H9 (cell line): ENCODE measurements around the gene C1orf115. TPM values are rescaled to one million over a fixed set of nuclear protein-coding genes. Genes with fewer than 3 reads are reported as not detected.

Source experiments
- DNase-seq: peaks from one replicate; pipeline ENCODE4 v3.0.0-alpha.2; 2017
- H2AFZ ChIP-seq: one replicate; pipeline ENCODE4 v1.6.1; 2013; ENCODE audit warnings: mild to moderate bottlenecking, low read length, control low read depth, moderate library complexity
- H2AK5ac ChIP-seq: 2 replicates; pipeline ENCODE4 v1.6.1; 2013; ENCODE audit warnings: low read length, control low read depth, mixed read lengths; ENCODE audit not compliant: insufficient read length
- H2BK120ac ChIP-seq: one replicate; pipeline ENCODE4 v1.6.1; 2013; ENCODE audit warnings: low read depth, mild to moderate bottlenecking, low read length, control low read depth, inconsistent platforms; ENCODE audit not compliant: poor library complexity, severe bottlenecking
- H2BK12ac ChIP-seq: 2 replicates; pipeline ENCODE4 v1.6.1; 2013; ENCODE audit warnings: low read length, control low read depth, mixed read lengths, low read depth; ENCODE audit not compliant: insufficient read length
- H2BK15ac ChIP-seq: 2 replicates; pipeline ENCODE4 v1.6.1; 2013; ENCODE audit warnings: low read depth, low read length, control low read depth
- H2BK20ac ChIP-seq: one replicate; pipeline ENCODE4 v1.6.1; 2013; ENCODE audit warnings: low read depth, mild to moderate bottlenecking, low read length, control low read depth, inconsistent platforms; ENCODE audit not compliant: poor library complexity, severe bottlenecking
- H2BK5ac ChIP-seq: 2 replicates; pipeline ENCODE4 v1.6.1; 2013; ENCODE audit warnings: low read length, control low read depth, mixed read lengths; ENCODE audit not compliant: insufficient read length
- H3K14ac ChIP-seq: 2 replicates; pipeline ENCODE4 v1.6.1; 2013; ENCODE audit warnings: low read length, control low read depth; ENCODE audit not compliant: insufficient read depth
- H3K18ac ChIP-seq: 2 replicates; pipeline ENCODE4 v1.6.1; 2013; ENCODE audit warnings: low read depth, mild to moderate bottlenecking, mixed read lengths, low read length, control low read depth; ENCODE audit not compliant: insufficient read length
- H3K23ac ChIP-seq: 2 replicates; pipeline ENCODE4 v1.6.1; 2013; ENCODE audit warnings: low read length, control low read depth, mixed read lengths, low read depth; ENCODE audit not compliant: insufficient read length
- H3K23me2 ChIP-seq: 2 replicates; pipeline ENCODE4 v1.6.1; 2013; ENCODE audit warnings: low read depth, mild to moderate bottlenecking, mixed read lengths, low read length, control low read depth; ENCODE audit not compliant: insufficient read length, poor library complexity, severe bottlenecking
- H3K27ac ChIP-seq: 2 replicates; pipeline ENCODE4 v1.5.1; 2013; ENCODE audit warnings: low read length, control low read depth, mixed read lengths, low read depth; ENCODE audit not compliant: insufficient read length
- H3K27me3 ChIP-seq: 2 replicates; pipeline ENCODE4 v1.6.1; 2013; ENCODE audit warnings: low read length, control low read depth, inconsistent platforms; ENCODE audit not compliant: insufficient read depth
- H3K4ac ChIP-seq: 2 replicates; pipeline ENCODE4 v1.6.1; 2013; ENCODE audit warnings: low read depth, mild to moderate bottlenecking, control low read depth, inconsistent platforms, low read length, moderate library complexity
- H3K4me1 ChIP-seq: 2 replicates; pipeline ENCODE4 v1.6.1; 2013; ENCODE audit warnings: low read length, control low read depth, inconsistent platforms; ENCODE audit not compliant: insufficient read depth
- H3K4me2 ChIP-seq: 2 replicates; pipeline ENCODE4 v1.6.1; 2013; ENCODE audit warnings: low read length, control low read depth, mixed read lengths; ENCODE audit not compliant: insufficient read length, insufficient read depth
- H3K56ac ChIP-seq: 2 replicates; pipeline ENCODE4 v1.6.1; 2013; ENCODE audit warnings: low read depth, mild to moderate bottlenecking, mixed read lengths, low read length, control low read depth; ENCODE audit not compliant: insufficient read length
- H3K79me1 ChIP-seq: 2 replicates; pipeline ENCODE4 v1.6.1; 2013; ENCODE audit warnings: low read depth, mild to moderate bottlenecking, moderate library complexity, low read length, control low read depth, inconsistent platforms; ENCODE audit not compliant: insufficient read depth, poor library complexity, severe bottlenecking
- H3K79me2 ChIP-seq: 2 replicates; pipeline ENCODE4 v1.6.1; 2013; ENCODE audit warnings: low read length, control low read depth, inconsistent platforms; ENCODE audit not compliant: insufficient read depth
- H3K9ac ChIP-seq: 2 replicates; pipeline ENCODE4 v1.6.1; 2013; ENCODE audit warnings: low read length, control low read depth, mixed read lengths; ENCODE audit not compliant: insufficient read length; ENCODE audit errors: extremely low read depth
- H3K9me3 ChIP-seq: one replicate; pipeline ENCODE4 v1.6.1; 2013; ENCODE audit warnings: low read depth, low read length, inconsistent platforms; ENCODE audit not compliant: control insufficient read depth
- H3T11ph ChIP-seq: one replicate; pipeline ENCODE4 v1.6.1; 2013; ENCODE audit warnings: mild to moderate bottlenecking, low read length, control low read depth, inconsistent platforms
- H4K20me1 ChIP-seq: one replicate; pipeline ENCODE4 v1.6.1; 2013; ENCODE audit not compliant: control insufficient read depth, insufficient read length, insufficient read depth
- H4K5ac ChIP-seq: 2 replicates; pipeline ENCODE4 v1.6.1; 2013; ENCODE audit warnings: low read depth, mild to moderate bottlenecking, mixed read lengths, low read length, control low read depth; ENCODE audit not compliant: insufficient read length
- H4K8ac ChIP-seq: replicated peaks from 2 replicates; pipeline ENCODE4 v1.6.1; 2013; ENCODE audit warnings: low read length, control low read depth, mixed read lengths, low read depth; ENCODE audit not compliant: insufficient read length
- H4K91ac ChIP-seq: 2 replicates; pipeline ENCODE4 v1.6.1; 2013; ENCODE audit warnings: low read depth, mild to moderate bottlenecking, moderate library complexity, mixed read lengths, low read length, control low read depth; ENCODE audit not compliant: insufficient read length
- H3K27ac Mint-ChIP-seq, 3 experiments: 2 replicates in 2 of 3; 3 replicates in 1 of 3; pipeline ENCODE4 v1.8.0; 2020 to 2021; ENCODE audit warnings: mixed read lengths in 3 of 3, mild to moderate bottlenecking in 1 of 3, moderate library complexity in 1 of 3
- H3K27me3 Mint-ChIP-seq: 2 replicates; pipeline ENCODE4 v1.8.0; 2021; ENCODE audit warnings: low read depth, mild to moderate bottlenecking, moderate library complexity, mixed read lengths
- H3K36me3 Mint-ChIP-seq, 3 experiments: 2 replicates in 2 of 3; 3 replicates in 1 of 3; pipeline ENCODE4 v1.8.0; 2020 to 2021; ENCODE audit warnings: low read depth in 3 of 3, mixed read lengths in 3 of 3; ENCODE audit not compliant: insufficient read depth in 1 of 3
- H3K4me1 Mint-ChIP-seq, 2 experiments: 2 replicates each; pipeline ENCODE4 v1.8.0; 2020; ENCODE audit warnings: mixed read lengths in 2 of 2
- H3K4me3 Mint-ChIP-seq, 2 experiments: 2 replicates in 1 of 2; 3 replicates in 1 of 2; pipeline ENCODE4 v1.8.0; 2020 to 2021; ENCODE audit warnings: mild to moderate bottlenecking in 2 of 2, mixed read lengths in 2 of 2, moderate library complexity in 1 of 2
- H3K9me3 Mint-ChIP-seq, 2 experiments: 2 replicates in 1 of 2; 3 replicates in 1 of 2; pipeline ENCODE4 v1.8.0; 2020; ENCODE audit warnings: mild to moderate bottlenecking in 2 of 2, mixed read lengths in 2 of 2, moderate library complexity in 1 of 2
- CTCF ChIP-seq: fragments of 200-600 bp; sonication (generic); conservative IDR thresholded peaks from 3 replicates; pipeline ENCODE4 v1.8.0; 2021; ENCODE audit warnings: antibody characterized with exemption, mild to moderate bottlenecking
- whole genome bisulfite sequencing: extraction: QIAGEN DNeasy Blood & Tissue Kit; methylation state at CpG from one replicate; pipeline ENCODE4 v1.1.7; 2013; ENCODE audit warnings: missing lambda C conversion rate, low lambda C conversion rate, mixed read lengths; ENCODE audit not compliant: insufficient read length; ENCODE audit errors: extremely low coverage; 5-methylcytosine and 5-hydroxymethylcytosine counted together
- total RNA-seq: library from RNA; stranded (reverse); gene quantifications from 2 replicates; pipeline ENCODE4 v1.2.1, GENCODE V29; 2021

The C1orf115 gene
- total RNA-seq, 1 experiment from 2014 or later = 6.0 TPM

GRCh38 chr1:220694866-220695382 lies 4.8 kb downstream of the C1orf115 start:
- Histone ChIP-seq H3K4me2 (no peak overlapping the region), H3K79me2 (no peaks in the 10 kb centered on the region), H2AK5ac (no peak overlapping the region), H4K5ac (no peak overlapping the region), H3K27me3 (peaks cover 8% of the 10 kb centered on the region), H3K14ac (no peak overlapping the region; the same call in 1 of the 2 replicates), H4K20me1 (no peaks in the 10 kb centered on the region), H3K23ac (no peak overlapping the region), H3K4me1 (no peaks in the 10 kb centered on the region), H2BK5ac (no peak overlapping the region), H3K18ac (no peak overlapping the region), H3T11ph (no peak overlapping the region), H2BK12ac (no peak overlapping the region), H3K56ac (no peak overlapping the region), H2BK120ac (no peak overlapping the region), H2AFZ (no peak overlapping the region), H4K8ac (no peak overlapping the region), H3K27ac (no peak overlapping the region), H3K79me1 (no peaks in the 10 kb centered on the region), H2BK15ac (no peak overlapping the region), H2BK20ac (no peak overlapping the region), H3K9ac (no peak overlapping the region), H3K9me3 (no peaks in the 10 kb centered on the region), H3K23me2 (peaks cover 7% of the 10 kb centered on the region), H3K4ac (no peak overlapping the region), H4K91ac (no peak overlapping the region)
- no CpG with 5 or more reads among the region's 8 CpGs for WGBS
- DNase-seq = no peak
- Mint-ChIP-seq H3K4me1 (peaks cover 12 to 16% of the 10 kb centered on the region in 2 experiments), H3K27ac (no peak overlapping the region), H3K4me3 (no peak overlapping the region), H3K27me3 (peaks cover 33% of the 10 kb centered on the region), H3K36me3 (peaks cover 0 to 3% (median 0%) of the 10 kb centered on the region in 3 experiments; a peak in 2 of 7 replicates), H3K9me3 (no peaks in the 10 kb centered on the region)
- TF ChIP-seq CTCF = no peak
